NCI-H526 treated with DMSO at 0.1 percent for 48 hours (cell line): ENCODE data around the gene POC1B.

Experiments
- DNase-seq: peaks from one replicate; lab custom pipeline; 2025; lab: John Stamatoyannopoulos, UW

POC1B gene

DNA sequence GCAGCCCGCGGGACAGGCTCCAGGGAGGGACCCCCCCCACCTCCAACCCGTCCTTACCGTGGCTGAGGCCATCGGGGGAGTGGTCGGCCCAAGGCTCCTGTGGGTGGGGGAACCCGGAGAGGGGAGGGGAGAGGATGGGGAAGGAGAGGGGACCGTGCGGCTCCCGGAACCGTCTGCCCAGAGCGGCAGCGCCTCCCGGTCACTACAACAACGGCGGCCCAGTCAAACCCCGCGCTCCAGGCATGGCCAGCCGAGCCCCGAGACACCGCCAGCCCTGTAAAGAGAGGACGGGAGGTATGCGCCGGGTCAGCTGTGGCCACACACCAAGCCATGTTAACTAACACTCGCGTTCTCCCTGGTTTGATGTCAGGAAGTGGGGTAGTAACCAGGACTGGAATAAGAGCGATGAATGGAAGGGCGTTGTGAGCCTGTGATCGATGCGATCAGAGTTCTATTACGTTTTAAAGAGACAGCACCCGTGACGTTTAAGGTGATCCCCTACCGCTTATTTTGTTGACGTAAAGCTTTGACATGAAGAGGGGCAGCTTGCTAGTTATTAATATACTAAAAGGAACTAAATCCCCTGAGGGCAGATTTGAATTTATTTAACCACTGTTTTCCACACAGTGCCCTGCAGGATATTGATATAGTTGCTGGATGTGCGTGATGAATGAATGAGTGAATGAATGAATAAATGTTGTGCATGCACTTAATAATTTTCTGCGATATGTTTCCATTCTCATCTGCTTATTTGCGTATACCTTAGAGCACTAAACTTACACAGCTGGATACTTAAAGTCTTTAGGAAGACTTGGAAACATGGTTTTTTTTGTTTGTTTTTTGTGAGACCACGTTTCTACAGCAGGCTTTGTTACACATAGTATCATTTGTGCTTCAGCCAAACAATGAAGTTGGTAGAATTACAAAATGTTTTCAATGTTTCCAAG, at the start of gene POC1B:
TSS of gene POC1B (minus strand) at position 224 of the 947 bp plus-strand sequence. CDS start at position 72, 152 bp downstream.
- DNase-seq = peak; percentile 91

GRCh38 chr12:89575374-89575773, 49.5 kb upstream of the POC1B start:
- no peak for DNase-seq

DNA sequence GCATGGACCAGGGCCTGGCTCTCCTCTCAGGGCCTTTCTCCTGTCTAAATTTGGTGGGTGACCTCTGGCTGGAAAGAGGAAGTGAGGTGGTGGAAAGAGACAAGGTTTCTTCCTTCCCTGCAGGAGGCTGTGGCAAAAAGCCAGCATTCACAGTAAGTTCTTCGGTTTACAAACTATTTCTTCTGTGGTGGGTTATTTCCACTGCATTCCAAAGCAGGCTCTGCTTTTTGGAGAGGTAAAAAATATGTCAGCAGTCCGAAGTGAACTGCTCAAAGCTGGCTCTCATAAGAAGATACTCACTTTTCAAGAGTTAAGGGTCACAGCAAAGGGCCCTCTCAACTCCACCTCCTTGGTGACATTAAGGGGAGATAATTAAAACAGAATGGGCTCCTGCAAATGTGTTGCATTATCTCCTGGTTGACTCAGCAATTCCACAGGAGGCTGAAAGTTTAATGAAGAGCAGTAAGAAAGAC, 48.9 kb upstream of the POC1B start:
- DNase-seq = no peak

DNA sequence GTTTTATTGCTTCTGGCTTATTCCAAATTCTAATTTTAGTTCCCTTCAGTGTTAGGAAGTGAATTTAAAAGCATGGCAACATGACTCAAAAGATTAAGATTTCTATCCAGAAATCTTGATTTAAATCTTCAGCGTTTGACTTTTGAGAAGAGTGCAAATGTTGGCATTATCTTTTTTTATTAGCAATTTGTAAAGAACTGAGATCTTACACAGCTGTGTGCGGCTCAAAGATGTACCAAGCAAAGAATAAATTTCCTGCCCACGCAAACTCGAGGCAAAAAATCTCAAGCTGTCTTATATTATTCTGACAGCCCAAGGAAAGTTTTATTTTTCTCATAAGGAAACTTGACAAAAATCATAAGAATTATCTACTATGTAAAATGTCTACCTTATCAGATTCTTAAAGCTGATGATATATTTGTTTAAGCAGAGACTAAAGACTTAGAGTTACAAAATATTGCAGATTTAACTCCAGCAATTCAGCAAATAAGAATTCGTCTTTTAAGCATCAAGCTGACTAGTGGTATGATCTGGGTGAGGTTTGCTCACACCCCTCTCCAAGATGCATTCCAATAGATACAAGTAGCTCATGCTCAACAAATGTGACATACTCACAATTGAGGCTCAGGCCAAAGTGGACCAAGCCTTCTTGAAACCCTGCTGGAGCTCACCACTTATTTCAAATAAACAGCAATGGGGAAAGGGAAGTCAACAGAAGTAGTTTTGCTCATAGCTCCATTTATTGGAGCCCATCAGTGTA, 47.4 kb upstream of the POC1B start:
- DNase-seq = no peak

GRCh38 chr12:89571491-89572195, 45.8 kb upstream of the POC1B start:
- DNase-seq = no peak

GRCh38 chr12:89568484-89568883, 42.6 kb upstream of the POC1B start:
- DNase-seq = no peak

DNA sequence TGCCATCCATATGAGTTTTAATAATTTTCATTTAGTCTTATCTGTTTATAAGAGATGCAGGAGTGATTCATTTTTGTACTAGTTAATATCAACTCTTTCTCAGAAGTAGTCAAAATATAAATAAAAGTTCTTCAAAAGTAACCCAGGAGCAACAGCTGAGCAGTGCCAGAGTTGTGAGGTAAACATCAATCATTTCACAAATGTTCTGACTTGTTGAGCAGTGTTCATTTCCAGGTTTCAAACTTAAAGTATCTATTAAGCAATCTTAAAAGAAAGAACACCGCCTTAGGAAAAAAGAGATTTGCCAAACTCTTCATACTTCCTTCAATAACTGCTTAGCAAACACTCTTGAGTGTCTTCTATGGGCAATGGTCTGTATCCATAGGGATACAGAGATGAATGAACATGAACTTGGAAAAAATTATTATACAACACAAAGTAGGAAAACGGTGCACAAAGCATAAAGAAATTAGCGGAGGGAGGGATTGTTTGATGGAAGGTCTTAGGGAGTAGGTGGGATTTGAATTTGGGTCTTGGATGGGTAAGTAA, 41.9 kb upstream of the POC1B start:
- DNase-seq = no peak

GRCh38 chr12:89566615-89567014, 40.8 kb upstream of the POC1B start:
- DNase-seq = no peak

GRCh38 chr12:89565002-89565401, 39.2 kb upstream of the POC1B start:
- no peak for DNase-seq

- DNase-seq = no peak
Observed at GRCh38 chr12:89559753-89560152, 33.9 kb upstream of the POC1B start.

DNA sequence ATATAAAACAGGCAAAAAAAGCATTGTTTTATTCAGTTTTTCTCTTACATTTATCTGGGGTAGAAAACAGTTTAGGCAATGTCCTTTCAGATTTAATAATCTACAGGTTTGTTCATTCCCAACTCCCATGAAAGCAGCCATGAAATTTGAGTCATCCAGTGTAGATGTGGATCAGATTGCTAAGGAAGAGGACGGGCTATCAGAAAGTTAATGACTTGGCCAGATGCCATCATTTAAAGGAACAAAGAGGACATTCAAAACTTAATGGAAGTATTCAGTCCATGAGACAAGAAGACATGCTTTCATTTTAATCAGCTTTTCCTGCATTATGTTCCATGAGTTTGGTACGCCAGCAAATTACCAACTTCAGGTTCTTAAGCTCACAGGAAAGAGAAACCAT, 31.1 kb upstream of the POC1B start:
- peak; percentile 12 for DNase-seq

- DNase-seq = no peak
Observed at GRCh38 chr12:89552376-89552775, 26.5 kb upstream of the POC1B start.

DNA sequence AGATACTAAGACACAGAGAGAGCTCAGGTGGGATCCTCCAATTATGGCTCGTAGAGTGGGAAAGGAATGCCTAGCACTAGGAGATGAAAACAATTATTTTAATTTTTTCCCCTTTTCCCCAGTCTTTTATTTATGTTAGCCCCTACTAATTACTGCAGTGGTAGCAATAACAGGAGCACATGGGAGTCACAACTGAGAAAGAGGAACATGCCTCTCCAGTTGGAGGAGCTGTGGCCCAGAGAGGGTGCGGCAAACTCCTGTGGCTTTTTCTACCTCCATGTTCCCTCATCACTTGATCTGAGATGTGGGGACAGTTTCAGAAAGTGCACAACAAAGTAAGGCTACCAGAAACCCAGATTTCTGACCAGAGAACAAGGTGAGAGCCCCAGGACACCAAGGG, 25.9 kb upstream of the POC1B start:
- no peak for DNase-seq

- DNase-seq = no peak
Observed at GRCh38 chr12:89547101-89547500, 21.3 kb upstream of the POC1B start.

GRCh38 chr12:89546151-89546550, 20.3 kb upstream of the POC1B start:
- no peak for DNase-seq

DNA sequence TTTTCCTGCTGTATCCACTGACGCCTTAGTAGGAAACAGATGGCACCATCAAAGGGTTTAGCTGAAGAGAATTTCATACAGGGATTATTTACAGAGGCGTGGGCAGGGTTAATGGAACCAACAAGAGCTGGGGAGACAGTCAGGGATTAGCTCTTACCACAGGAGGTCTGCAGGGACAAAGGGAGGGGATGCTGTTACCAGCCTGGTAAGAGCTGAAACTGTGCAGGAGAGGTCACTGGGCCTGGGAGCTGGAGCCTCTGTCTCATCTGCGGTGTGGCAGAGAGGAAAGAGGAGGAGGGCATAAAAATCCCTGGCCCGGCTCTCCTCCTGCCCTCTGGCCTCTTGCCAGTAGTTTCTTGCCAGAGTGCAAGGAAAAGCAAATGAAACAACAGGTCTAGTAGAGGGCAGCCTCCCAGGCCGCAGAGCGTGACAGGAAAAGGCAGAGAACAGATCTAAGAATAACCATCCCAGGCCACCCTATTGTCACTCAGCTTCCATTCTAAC, 18.9 kb upstream of the POC1B start:
- DNase-seq = no peak

GRCh38 chr12:89544022-89544421, 18.2 kb upstream of the POC1B start:
- DNase-seq = no peak

GRCh38 chr12:89542912-89543592, 17.2 kb upstream of the POC1B start:
- peak; percentile 53 for DNase-seq

DNA sequence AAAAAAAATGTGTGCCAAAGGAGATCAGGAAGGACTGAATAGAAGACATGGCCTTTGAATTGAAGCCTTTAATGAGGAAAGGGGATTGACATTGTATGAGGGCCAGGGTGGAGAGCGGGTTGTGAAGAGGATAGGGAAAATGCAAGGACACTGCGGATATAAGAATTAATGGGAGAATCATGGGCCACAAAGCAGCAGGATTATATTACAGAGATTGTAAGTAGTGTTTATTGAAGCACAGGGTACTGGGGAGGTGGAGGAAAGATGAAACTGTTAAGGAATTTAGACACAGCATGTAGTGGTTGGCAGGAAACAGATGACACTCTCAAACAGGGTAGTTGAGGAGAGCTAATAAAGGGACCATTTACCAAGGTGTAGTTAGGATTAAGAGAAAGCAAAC, 16.4 kb upstream of the POC1B start:
- no peak for DNase-seq

DNA sequence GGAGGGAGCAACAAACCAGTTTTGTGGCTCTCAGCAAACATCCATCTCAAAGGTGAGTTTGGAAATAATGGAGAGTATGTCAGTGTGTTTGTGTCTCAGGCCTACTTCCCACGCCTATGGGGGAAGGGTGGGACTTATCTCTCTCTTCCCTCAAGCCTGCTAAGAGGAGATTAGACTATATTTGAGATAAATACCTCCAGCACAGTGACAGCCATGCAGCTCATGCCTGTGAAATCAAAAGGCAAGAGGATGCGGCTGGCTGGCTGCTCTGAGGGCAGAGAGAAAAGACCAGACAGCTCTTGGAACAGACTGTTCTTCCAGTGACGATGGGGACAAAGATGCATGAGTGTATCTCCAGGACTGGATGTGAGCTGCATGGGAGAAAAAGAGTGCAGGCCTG, 14.7 kb upstream of the POC1B start:
- no peak for DNase-seq
